GM18520 (cell line): ENCODE measurements around the gene RGL1.
"Not testable (repeated sequence)": the region's sequence is repeated elsewhere in the genome, so short reads cannot be mapped to it uniquely, and the experiment has no call there.

Experiments
- ATAC-seq: cut with Tn5 transposase; IDR thresholded peaks from one replicate; pipeline ENCODE4 v1.9.1; 2021; ENCODE audit not compliant: unreplicated experiment

Gene RGL1

GRCh38 chr1:183783767-183784637 is 20.9 kb upstream of the RGL1 start:
- ATAC-seq, result no peak

DNA sequence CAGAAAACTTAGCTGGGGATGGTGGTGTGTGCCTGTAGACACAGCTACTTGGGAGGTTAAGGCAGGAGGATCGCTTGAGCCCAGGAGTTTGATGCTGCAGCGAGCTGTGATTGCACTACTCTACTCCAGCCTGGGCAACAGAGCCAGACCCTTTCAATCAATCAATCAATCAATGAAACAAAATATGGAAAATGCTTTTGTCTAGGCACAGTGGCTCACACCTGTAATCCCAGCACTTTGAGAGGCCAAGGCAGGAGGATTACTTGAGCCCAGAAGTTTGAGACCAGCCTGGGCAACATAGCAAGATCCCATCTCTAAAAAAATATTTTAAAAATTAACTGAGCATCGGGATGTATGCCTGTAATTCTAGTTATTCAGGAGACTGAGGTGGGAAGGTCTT is 19.0 kb upstream of the RGL1 start:
- not testable (repeated sequence) for ATAC-seq

GRCh38 chr1:183787704-183788103 is 17.2 kb upstream of the RGL1 start:
- no peak for ATAC-seq

- ATAC-seq, result no peak
Measured at GRCh38 chr1:183791319-183791718, 13.6 kb upstream of the RGL1 start.

DNA sequence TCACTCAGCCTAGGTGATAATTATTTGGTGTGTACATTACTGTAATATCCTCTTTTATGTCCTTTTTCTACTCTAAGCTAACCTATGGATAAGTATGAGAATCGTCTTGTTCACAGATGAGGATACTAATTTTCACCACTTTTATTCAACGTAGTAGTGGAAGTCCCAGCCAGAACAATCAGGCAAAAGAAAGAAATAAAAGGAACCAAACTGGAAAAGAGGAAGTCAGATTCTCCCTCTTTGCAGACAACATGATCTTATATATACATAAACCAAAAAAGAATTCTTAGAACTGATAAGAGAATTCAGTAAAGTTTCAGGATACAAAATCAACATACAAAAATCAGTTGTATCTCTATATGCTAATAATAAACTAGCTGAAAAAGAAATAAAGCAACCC is 12.6 kb upstream of the RGL1 start:
- ATAC-seq, result no peak

- no peak for ATAC-seq
Measured at GRCh38 chr1:183794088-183794487, 10.8 kb upstream of the RGL1 start.

DNA sequence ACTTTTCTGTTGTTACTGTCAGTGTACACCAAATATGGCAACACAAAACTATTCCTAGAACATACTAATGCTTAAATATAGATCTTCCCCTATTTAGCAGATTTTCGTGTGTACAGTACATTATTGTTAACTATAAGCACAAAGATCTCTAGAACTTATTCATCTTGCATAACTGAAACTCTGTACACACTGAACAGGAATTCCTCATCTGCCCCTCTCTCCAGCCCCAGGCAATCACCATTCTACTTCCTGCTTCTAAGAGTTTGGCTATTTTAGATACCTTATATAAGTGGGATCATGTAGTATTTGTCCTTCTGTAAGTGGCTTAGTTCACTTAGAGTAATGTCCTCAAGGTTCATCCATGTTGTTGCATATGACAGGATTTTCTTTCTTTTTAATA is 4.5 kb upstream of the RGL1 start:
- ATAC-seq, result no peak

GRCh38 chr1:183801649-183802048 is 3.3 kb upstream of the RGL1 start:
- no peak for ATAC-seq

- ATAC-seq, result no peak
Measured at GRCh38 chr1:183804387-183804786, 533 bp upstream of the RGL1 start.

DNA sequence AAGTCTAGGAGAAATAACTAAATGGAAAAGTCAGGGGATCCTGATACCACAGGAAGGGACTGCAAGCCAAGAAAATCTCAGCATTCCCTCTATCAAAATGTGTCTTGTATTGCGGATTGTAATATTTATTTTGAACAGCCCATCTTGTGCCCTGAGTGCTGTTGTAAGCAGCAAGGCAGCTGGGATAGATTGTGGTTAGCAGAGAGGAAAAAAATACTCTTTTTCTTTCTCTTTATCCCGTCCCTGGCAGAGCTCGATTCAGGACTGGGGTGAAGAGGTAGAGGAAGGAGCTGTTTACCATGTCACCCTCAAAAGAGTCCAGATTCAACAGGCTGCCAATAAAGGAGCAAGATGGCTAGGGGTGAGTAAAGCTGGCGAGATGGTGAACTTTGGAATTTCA is 1.2 kb downstream of the RGL1 start:
- no peak for ATAC-seq

DNA sequence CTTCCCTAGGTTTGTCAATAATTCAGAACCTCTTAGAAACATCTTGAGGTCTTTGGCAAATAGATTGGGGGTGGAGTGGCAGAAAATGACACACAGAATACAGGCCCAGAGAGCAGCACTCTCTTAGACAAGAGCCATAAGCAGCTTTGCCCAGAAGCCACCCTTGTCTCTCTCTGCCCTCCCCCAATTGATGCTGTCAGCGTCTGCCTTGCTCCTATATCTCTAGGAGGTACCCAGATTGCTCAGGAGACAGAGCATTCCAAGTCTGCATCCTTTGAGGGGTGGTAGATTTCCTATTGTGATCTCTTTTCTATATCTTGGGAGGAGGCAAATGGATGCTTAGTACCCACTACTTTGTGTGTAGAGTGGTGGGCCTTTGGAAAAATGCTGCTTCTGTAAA is 1.8 kb downstream of the RGL1 start:
- ATAC-seq, result no peak

DNA sequence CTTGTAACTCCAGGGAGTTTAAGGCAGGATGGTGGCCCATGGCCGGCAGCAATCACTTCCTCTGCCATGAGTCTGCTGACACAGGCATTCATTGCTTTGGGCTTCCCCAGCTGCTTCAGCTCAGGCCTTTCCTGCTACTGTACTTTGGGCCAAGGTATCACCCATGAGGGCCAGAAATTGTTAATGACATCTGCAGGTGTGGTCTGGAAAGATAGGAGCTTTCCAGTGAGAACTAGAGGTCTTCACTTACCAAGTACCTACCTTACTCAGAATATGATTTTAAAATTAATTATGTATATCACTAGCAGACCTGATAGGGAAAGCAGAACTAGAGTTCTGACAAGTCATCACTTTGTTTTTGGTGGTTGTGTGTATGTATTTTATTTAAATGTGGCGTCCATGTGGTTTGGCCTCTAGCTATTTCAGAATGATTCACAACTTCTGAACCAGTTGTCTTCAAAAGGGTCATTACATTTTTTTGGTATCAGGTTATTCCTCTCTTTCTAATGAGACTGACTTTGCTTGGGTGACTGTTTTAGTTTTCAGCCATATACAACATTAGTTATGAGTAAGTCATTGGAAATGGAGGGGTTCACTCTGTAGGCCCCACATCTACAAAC is 2.7 kb downstream of the RGL1 start:
- peak; percentile 72 for ATAC-seq

GRCh38 chr1:183808296-183809027 is 3.5 kb downstream of the RGL1 start:
- ATAC-seq, result no peak

DNA sequence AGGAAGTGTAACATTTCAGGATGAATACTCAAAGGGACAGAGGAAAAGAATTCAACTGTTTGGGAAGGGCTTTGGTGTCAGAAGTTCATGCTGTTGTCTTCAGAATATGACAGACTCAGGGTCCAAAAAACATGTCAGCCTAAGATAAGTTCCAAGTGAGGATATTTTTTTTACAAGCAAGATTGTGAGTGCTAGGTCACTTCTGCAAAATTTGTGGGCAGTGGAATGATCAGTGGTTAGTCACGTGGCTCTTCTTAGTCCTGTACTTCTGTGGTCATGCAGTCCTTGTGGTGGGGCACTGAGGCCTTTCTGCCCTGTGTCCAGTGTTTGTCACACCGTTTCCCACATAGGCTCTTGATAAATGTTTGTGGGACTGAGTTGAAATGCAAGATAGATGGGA is 5.2 kb downstream of the RGL1 start:
- ATAC-seq, result no peak

- ATAC-seq, result no peak
Measured at GRCh38 chr1:183810756-183811544, 6.0 kb downstream of the RGL1 start.

- ATAC-seq, result no peak
Measured at GRCh38 chr1:183812128-183812527, 7.2 kb downstream of the RGL1 start.

DNA sequence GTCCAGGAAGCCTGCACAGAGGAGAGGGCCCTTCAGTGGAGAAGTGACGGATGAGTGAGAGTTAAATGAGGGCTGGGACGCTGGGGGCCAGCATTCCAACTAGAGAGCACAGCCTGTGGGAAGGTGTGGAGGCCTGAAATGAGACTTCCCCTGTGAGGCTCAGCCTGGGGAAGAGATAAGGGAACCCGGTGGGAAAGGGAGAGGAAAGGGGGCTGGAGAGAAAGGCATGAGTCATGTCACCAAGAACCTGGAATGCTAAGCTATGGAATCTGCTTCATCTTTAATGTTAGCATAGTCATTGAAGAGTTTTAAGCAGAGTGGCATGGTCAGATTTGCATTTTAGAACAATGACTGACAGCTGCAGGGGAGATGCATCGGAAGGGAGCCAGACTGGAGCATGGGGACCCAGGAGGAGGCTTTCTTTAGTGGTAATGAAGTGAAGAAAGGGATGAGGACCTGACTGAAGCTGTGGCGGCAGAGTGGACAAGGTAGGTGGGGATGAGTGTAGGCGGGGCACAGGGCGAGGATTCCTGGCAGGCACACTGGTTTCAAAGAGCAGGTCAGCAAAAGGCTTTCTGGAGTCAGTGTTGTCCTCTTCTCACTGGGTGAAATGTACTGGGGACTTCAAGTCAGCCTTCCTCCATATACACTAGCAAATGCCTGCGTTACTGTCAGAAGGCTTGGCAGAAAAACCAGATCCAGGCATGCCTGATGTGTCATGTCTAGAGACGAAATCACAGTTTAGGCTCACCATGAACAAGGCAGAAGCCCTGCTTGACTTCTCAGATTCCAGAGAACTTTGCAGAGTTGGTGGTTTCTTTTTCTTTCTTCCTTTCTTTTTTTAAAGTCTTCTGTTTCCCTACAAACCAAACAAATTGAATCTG is 8.0 kb downstream of the RGL1 start:
- no peak for ATAC-seq

GRCh38 chr1:183814121-183814681 is 9.3 kb downstream of the RGL1 start:
- ATAC-seq, result no peak

GRCh38 chr1:183816110-183816509 is 11.2 kb downstream of the RGL1 start:
- ATAC-seq, result no peak
